Smooth muscle cell (in vitro differentiated cells): Measurements from ENCODE around the gene SLC9A8. TPM values are rescaled to one million over a fixed set of nuclear protein-coding genes. Genes with fewer than 3 reads are reported as not detected.
A peak's percentile ranks its signal among the peaks of the same experiment; 100 is the strongest.

Source experiments
- DNase-seq: peaks from one replicate; lab custom pipeline; 2025; ENCODE audit not compliant: unreplicated experiment; lab: John Stamatoyannopoulos, UW
- H2AFZ ChIP-seq: fragments of 200-600 bp; sonication (generic); 2 replicates; pipeline ENCODE4 v1.6.0; 2016; ENCODE audit warnings: antibody characterized with exemption, low read depth, mild to moderate bottlenecking
- H3F3A ChIP-seq: fragments of 200-600 bp; sonication (generic); 2 replicates; pipeline ENCODE4 v1.6.0; 2017; ENCODE audit warnings: antibody characterized with exemption, low read depth
- H3K27ac ChIP-seq: fragments of 200-600 bp; sonication (generic); 2 replicates; pipeline ENCODE4 v1.5.1; 2016; ENCODE audit warnings: low read depth, mild to moderate bottlenecking
- H3K27me3 ChIP-seq: fragments of 200-600 bp; sonication (generic); 2 replicates; pipeline ENCODE4 v1.6.1; 2016; ENCODE audit warnings: low read depth, mild to moderate bottlenecking
- H3K36me3 ChIP-seq: fragments of 200-600 bp; sonication (generic); 2 replicates; pipeline ENCODE4 v1.5.1; 2016; ENCODE audit warnings: low read depth
- H3K4me1 ChIP-seq: fragments of 200-600 bp; sonication (generic); 2 replicates; pipeline ENCODE4 v1.5.1; 2016; ENCODE audit warnings: low read depth
- H3K4me2 ChIP-seq: fragments of 200-600 bp; sonication (generic); 2 replicates; pipeline ENCODE4 v1.6.0; 2016; ENCODE audit warnings: mild to moderate bottlenecking
- H3K4me3 ChIP-seq: fragments of 200-600 bp; sonication (generic); 2 replicates; pipeline ENCODE4 v1.5.1; 2016; ENCODE audit warnings: mild to moderate bottlenecking
- H3K79me2 ChIP-seq: fragments of 200-600 bp; sonication (generic); 2 replicates; pipeline ENCODE4 v1.6.0; 2016; ENCODE audit warnings: low read depth, mild to moderate bottlenecking
- H3K9ac ChIP-seq: fragments of 200-600 bp; sonication (generic); 2 replicates; pipeline ENCODE4 v1.6.0; 2016; ENCODE audit warnings: low read depth
- H3K9me3 ChIP-seq: fragments of 200-600 bp; sonication (generic); replicated peaks from 2 replicates; pipeline ENCODE4 v1.5.1; 2016; ENCODE audit warnings: low read depth
- H4K20me1 ChIP-seq: fragments of 200-600 bp; sonication (generic); 2 replicates; pipeline ENCODE4 v1.6.0; 2016; ENCODE audit warnings: low read depth
- WGBS: methylation state at CpG from one replicate; pipeline ENCODE4 v1.1.7; 2016; ENCODE audit warnings: low lambda C conversion rate; 5-methylcytosine and 5-hydroxymethylcytosine counted together
- polyA plus RNA-seq: library from polyadenylated mRNA; unstranded; fragments of >200 nt; fragmentation: Nextera tagmentation; extraction: Ambion mirVana; gene quantifications from 2 replicates; pipeline ENCODE4 v1.2.1, GENCODE V29; 2016
- total RNA-seq: library from RNA; depleted of rRNA; stranded (reverse); fragments of >200 nt; gene quantifications from 2 replicates; pipeline ENCODE4 v1.2.3, GENCODE V29; 2014
- TF ChIP-seq, protein P1 (sequence below): fragments of 200-600 bp; sonication (generic); IDR thresholded peaks from 2 replicates; pipeline ENCODE4 v1.5.1; 2017; ENCODE audit warnings: borderline replicate concordance, mild to moderate bottlenecking, antibody characterized with exemption; ENCODE audit not compliant: insufficient read depth, poor library complexity, severe bottlenecking

SLC9A8 gene
- total and polyA plus RNA-seq, 2 experiments from 2014 or later = 2.2 to 4.5 TPM

DNA sequence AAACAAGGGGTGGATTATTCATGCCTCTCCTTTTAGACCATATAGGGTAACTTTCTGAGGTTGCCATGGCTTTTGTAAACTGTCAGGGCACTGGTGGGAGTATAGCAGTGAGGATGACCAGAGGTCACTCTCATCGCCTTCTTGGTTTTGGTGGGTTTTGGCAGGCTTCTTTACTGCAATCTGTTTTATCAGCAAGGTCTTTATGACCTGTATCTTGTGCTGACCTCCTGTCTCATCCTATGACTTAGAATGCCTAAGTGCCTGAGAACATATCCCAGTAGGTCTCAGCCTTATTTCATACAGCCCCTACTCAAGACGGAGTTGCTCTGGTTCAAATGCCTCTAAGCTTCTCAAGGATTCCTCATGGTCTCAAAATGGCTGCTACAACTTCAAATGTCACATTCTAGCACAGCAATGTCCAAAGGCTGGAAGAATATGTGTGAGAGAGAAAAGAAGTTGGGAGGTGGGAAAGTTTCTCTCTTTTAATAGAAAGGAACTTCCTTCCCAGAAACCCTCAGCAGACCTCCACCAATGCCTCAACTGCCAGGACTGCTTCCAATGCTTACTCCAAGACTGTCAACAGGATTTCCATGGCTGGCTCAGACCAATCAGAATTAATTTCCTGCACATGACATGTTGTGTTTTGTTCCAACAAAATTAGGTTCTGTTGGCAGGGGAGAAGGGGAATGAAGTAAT lies 46.6 kb upstream of the SLC9A8 start:
- TF ChIP-seq, protein P1, sequence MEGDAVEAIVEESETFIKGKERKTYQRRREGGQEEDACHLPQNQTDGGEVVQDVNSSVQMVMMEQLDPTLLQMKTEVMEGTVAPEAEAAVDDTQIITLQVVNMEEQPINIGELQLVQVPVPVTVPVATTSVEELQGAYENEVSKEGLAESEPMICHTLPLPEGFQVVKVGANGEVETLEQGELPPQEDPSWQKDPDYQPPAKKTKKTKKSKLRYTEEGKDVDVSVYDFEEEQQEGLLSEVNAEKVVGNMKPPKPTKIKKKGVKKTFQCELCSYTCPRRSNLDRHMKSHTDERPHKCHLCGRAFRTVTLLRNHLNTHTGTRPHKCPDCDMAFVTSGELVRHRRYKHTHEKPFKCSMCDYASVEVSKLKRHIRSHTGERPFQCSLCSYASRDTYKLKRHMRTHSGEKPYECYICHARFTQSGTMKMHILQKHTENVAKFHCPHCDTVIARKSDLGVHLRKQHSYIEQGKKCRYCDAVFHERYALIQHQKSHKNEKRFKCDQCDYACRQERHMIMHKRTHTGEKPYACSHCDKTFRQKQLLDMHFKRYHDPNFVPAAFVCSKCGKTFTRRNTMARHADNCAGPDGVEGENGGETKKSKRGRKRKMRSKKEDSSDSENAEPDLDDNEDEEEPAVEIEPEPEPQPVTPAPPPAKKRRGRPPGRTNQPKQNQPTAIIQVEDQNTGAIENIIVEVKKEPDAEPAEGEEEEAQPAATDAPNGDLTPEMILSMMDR = no peak
- no peaks in the 10 kb centered on the region for H3K27me3 ChIP-seq
- DNase-seq = no peak
- H3K79me2 ChIP-seq = no peaks in the 10 kb centered on the region
- H3F3A ChIP-seq = no peaks in the 10 kb centered on the region
- no peak overlapping the region for H3K27ac ChIP-seq
- no peaks in the 10 kb centered on the region for H4K20me1 ChIP-seq
- 81% methylated on average over 2 of the region's 2 CpGs for WGBS
- H2AFZ ChIP-seq = no peak overlapping the region
- no peaks in the 10 kb centered on the region for H3K36me3 ChIP-seq
- H3K4me1 ChIP-seq = peaks cover 23% of the 10 kb centered on the region
- H3K9ac ChIP-seq = no peak overlapping the region
- no peak overlapping the region for H3K4me2 ChIP-seq
- no peak overlapping the region for H3K4me3 ChIP-seq
- H3K9me3 ChIP-seq = no peaks in the 10 kb centered on the region

- no peaks in the 10 kb centered on the region for H3F3A ChIP-seq
- H4K20me1 ChIP-seq = no peaks in the 10 kb centered on the region
- H3K4me2 ChIP-seq = no peak overlapping the region
- H3K4me3 ChIP-seq = no peak overlapping the region
- TF ChIP-seq, protein P1 = no peak
- no peak overlapping the region for H2AFZ ChIP-seq
- no peak for DNase-seq
- H3K79me2 ChIP-seq = no peaks in the 10 kb centered on the region
- WGBS = 99% methylated on average over 4 of the region's 4 CpGs
- no peaks in the 10 kb centered on the region for H3K36me3 ChIP-seq
- H3K27me3 ChIP-seq = no peaks in the 10 kb centered on the region
- no peaks in the 10 kb centered on the region for H3K9me3 ChIP-seq
- peaks cover 24% of the 10 kb centered on the region for H3K4me1 ChIP-seq
- no peak overlapping the region for H3K9ac ChIP-seq
- no peak overlapping the region for H3K27ac ChIP-seq
Measured at GRCh38 chr20:49766979-49767521, 45.6 kb upstream of the SLC9A8 start.

DNA sequence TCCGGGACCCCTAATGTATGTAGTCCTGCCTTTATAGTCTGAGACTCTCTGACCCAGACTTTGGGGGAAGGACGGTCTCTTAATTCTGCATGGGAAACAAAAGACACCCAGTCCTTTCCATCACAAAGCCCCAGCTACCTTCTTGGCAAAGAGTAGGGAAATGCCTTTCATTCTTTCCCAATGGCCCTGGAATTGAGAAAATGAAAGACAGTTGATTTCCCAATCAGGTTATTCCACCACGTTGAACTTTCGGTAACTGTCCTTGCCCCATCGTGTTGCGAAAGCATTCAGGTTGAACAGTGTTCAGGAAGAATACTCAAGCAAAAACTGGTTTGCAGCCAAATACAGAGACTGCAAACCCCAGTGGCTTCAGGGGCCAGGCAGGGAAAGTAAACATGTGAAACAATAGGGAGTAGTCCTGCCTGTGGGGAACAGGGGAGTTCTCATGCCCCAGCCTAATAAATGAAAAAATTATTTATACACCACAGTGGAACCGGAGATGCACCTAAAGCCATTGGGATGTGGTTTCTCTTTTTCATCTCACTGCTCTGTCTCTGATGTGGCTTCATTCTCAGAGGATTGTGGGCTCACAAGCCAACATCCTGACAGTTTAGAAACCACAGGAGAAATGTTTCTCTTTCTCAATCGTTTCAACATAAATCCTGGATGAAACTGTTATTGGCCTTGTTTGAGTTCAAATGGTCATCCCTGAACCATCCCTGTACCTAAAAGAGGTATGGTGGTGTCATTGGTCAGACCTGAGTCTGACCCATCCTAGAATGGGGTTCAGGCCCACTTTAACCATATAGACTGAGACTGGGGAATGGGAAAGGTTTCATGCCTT lies 44.2 kb upstream of the SLC9A8 start:
- H3K9ac ChIP-seq = no peak overlapping the region
- no peaks in the 10 kb centered on the region for H3K79me2 ChIP-seq
- H4K20me1 ChIP-seq = no peaks in the 10 kb centered on the region
- H3F3A ChIP-seq = no peaks in the 10 kb centered on the region
- H3K9me3 ChIP-seq = no peaks in the 10 kb centered on the region
- H3K36me3 ChIP-seq = no peaks in the 10 kb centered on the region
- peaks cover 23% of the 10 kb centered on the region for H3K4me1 ChIP-seq
- WGBS = 28% methylated on average over 8 of the region's 8 CpGs
- H3K27ac ChIP-seq = no peak overlapping the region
- peak overlapping the region; percentile 73 for H3K4me2 ChIP-seq
- no peak overlapping the region for H3K4me3 ChIP-seq
- TF ChIP-seq, protein P1 = no peak
- no peak for DNase-seq
- H3K27me3 ChIP-seq = no peaks in the 10 kb centered on the region
- H2AFZ ChIP-seq = no peak overlapping the region
